ENCODE measurements around the gene RTN3.

RTN3 gene

GRCh38 chr11:63763496-63764339 lies 82.4 kb downstream of the RTN3 start:
- H3K9me3 ChIP-seq (ENCODE audit: insufficient read depth, low read length, severe bottlenecking), result no peaks in the 10 kb centered on the region
- H3K27ac ChIP-seq (ENCODE audit: low read length), result no peak overlapping the region
- ATAC-seq (ENCODE audit: insufficient read depth, low read depth) (no peak), DNase-seq (no peak)
- peaks cover 29% of the 10 kb centered on the region for H4K20me1 ChIP-seq (ENCODE audit: insufficient read depth, low read length)
- no peak overlapping the region for H3K9ac ChIP-seq (ENCODE audit: low read depth, low read length)
- no peak overlapping the region for H3K4me2 ChIP-seq (ENCODE audit: insufficient read depth, low read length)
- peaks cover 24% of the 10 kb centered on the region for H3K4me1 ChIP-seq (ENCODE audit: insufficient read depth, low read length)
- peaks cover 18% of the 10 kb centered on the region for H3K79me2 ChIP-seq (ENCODE audit: insufficient read depth, low read length)
- no peak overlapping the region for H3K4me3 ChIP-seq (ENCODE audit: low read depth in 1 of 2, low read length in 2 of 2)
- H3K27me3 ChIP-seq (ENCODE audit: insufficient read depth, low read length, poor library complexity), result no peaks in the 10 kb centered on the region
- H3K36me3 ChIP-seq (ENCODE audit: insufficient read depth, low read length), result peaks cover 44% of the 10 kb centered on the region
- no peak overlapping the region for H2AFZ ChIP-seq (ENCODE audit: low read depth, low read length)
- TF ChIP-seq CTCF (IDR thresholded peaks at IDR 0.05; ENCODE audit: borderline replicate concordance, extremely low read depth, low read length, poor library complexity, severe bottlenecking) (no peak), EZH2 (IDR thresholded peaks at IDR 0.05; ENCODE audit: borderline replicate concordance, low read depth, low read length, severe bottlenecking) (no peak)

DNA sequence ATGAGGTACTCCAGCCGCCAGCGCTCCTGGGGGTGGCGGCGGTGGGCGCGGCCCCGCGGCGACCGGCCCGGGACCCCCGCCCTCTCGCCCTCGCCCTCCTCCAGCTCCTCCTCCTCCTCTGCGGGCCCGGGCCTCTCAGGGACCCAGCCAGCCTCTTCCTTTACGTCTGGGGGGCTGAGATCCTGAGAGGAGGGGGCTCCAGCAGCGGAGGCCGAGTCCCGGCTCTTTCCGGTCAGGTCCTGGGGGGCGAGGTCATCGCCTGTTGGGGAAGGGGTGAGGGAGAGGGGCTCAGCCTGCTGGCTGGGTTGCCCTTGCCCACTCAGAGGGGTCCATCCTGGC lies 83.0 kb downstream of the RTN3 start:
- no peak for ATAC-seq (ENCODE audit: insufficient read depth, low read depth)
- Histone ChIP-seq H3K27ac (ENCODE audit: low read length) (no peak overlapping the region), H3K27me3 (ENCODE audit: insufficient read depth, low read length, poor library complexity) (peaks cover 3% of the 10 kb centered on the region), H3K9ac (ENCODE audit: low read depth, low read length) (no peak overlapping the region), H3K4me3 (ENCODE audit: low read depth in 1 of 2, low read length in 2 of 2) (no peak overlapping the region), H4K20me1 (ENCODE audit: insufficient read depth, low read length) (peaks cover 29% of the 10 kb centered on the region), H3K4me2 (ENCODE audit: insufficient read depth, low read length) (no peak overlapping the region), H3K4me1 (ENCODE audit: insufficient read depth, low read length) (peaks cover 30% of the 10 kb centered on the region), H3K36me3 (ENCODE audit: insufficient read depth, low read length) (peaks cover 43% of the 10 kb centered on the region), H3K9me3 (ENCODE audit: insufficient read depth, low read length, severe bottlenecking) (no peaks in the 10 kb centered on the region), H2AFZ (ENCODE audit: low read depth, low read length) (no peak overlapping the region), H3K79me2 (ENCODE audit: insufficient read depth, low read length) (peaks cover 18% of the 10 kb centered on the region)
- DNase-seq, result no peak
- no peak for TF ChIP-seq CTCF (IDR thresholded peaks at IDR 0.05; ENCODE audit: borderline replicate concordance, extremely low read depth, low read length, poor library complexity, severe bottlenecking)
- TF ChIP-seq EZH2 (IDR thresholded peaks at IDR 0.05; ENCODE audit: borderline replicate concordance, low read depth, low read length, severe bottlenecking), result no peak

DNA sequence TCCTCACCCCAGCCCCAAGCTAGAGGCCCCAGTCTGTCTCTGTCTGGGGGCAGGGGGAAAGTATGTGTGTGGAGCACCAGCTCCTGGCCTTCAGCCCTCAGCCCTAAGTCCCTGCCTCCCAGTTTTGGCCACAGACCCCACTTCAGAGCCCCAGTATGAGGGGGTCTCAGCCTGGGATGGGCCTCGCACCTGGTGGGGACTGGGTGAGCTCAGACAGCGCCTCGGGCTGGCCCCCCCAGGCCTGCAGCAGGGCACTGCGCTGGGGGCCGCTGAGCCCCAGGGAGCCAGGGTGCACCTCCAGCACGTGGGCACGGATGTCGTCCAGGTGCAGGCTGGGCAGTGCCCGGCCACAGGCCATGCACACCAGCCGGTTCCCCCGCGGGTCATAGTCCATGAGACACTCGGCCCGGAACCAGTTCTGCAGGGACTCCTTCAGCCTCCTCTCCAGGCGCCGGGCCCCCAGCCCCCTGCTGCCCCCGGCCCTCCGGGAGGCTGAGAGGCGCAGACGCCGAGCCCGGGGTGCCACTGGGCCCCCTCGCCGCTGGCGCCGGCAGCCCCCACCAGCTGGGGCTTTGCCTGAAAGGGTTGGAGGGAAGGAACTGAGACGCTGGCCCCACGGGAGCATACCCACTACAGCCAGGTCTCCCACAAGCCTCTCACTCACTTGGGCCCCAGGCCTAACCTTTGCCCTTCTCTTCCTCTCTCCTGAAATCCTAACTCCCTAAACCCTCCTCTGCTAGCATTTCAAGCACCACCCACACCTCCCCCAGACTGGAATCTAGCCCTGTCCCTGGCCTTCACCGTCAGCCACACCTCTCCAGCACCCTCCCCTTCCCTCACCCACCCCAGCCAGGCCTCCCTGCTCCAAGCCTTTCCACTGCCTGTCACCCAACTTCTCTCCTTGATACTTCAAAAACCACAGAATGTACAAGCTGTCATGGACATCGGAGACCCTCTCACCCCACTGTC lies 83.7 kb downstream of the RTN3 start:
- Histone ChIP-seq H3K27ac (ENCODE audit: low read length) (no peak overlapping the region), H4K20me1 (ENCODE audit: insufficient read depth, low read length) (peaks cover 29% of the 10 kb centered on the region), H3K4me1 (ENCODE audit: insufficient read depth, low read length) (peaks cover 36% of the 10 kb centered on the region), H3K27me3 (ENCODE audit: insufficient read depth, low read length, poor library complexity) (peaks cover 10% of the 10 kb centered on the region), H3K9me3 (ENCODE audit: insufficient read depth, low read length, severe bottlenecking) (no peaks in the 10 kb centered on the region), H3K4me3 (ENCODE audit: low read depth in 1 of 2, low read length in 2 of 2) (no peak overlapping the region), H3K4me2 (ENCODE audit: insufficient read depth, low read length) (no peak overlapping the region), H3K36me3 (ENCODE audit: insufficient read depth, low read length) (peaks cover 40% of the 10 kb centered on the region), H3K9ac (ENCODE audit: low read depth, low read length) (no peak overlapping the region), H2AFZ (ENCODE audit: low read depth, low read length) (no peak overlapping the region), H3K79me2 (ENCODE audit: insufficient read depth, low read length) (peaks cover 18% of the 10 kb centered on the region)
- DNase-seq, result no peak
- no peak for TF ChIP-seq EZH2 (IDR thresholded peaks at IDR 0.05; ENCODE audit: borderline replicate concordance, low read depth, low read length, severe bottlenecking)
- no peak for ATAC-seq (ENCODE audit: insufficient read depth, low read depth)
